GM19438 (cell line): ENCODE data around the gene DNPH1.

Experiments
- ATAC-seq: cut with Tn5 transposase; IDR thresholded peaks from one replicate; pipeline ENCODE4 v1.9.1; 2021; ENCODE audit warnings: low read depth; ENCODE audit not compliant: unreplicated experiment

DNPH1 gene, protein sequence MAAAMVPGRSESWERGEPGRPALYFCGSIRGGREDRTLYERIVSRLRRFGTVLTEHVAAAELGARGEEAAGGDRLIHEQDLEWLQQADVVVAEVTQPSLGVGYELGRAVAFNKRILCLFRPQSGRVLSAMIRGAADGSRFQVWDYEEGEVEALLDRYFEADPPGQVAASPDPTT

GRCh38 chr6:43228951-43229802 lies at the start of gene DNPH1:
Gene DNPH1, minus strand, starts transcription at chr6:43229481. Its CDS starts 25 bp downstream, at chr6:43229456.
- ATAC-seq: peak; percentile 70

DNA sequence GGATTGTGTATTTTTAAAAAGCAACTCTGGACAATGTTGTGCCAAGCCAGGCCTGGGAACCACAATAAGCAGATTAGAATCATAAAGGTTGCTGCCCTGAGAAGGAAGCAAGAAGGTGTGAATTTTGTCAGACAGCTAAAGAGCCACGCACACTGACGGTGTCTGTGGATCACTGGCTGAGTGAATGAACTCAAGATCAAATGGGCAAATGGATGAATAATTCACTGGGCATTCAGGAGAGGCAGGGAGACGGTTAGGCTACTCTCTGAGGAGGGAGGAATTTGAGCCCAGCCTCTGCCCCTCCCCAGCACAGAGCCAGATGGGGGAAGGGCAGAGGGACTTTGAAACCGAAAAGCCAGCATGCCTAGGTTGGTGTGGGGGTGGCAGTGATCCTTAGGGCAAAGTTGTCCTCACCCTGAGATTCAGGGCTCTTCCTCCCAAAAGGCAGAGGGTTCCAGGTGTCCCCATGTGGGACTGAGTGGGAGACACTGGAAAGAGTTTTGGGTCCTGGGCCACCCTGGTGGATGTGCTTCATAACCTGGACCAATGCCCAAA lies 49.3 kb upstream of the DNPH1 start:
- no peak for ATAC-seq

- ATAC-seq: no peak
These were observed 48.6 kb upstream of the DNPH1 start for GRCh38 chr6:43277643-43278523.

GRCh38 chr6:43277306-43277642 lies 48.0 kb upstream of the DNPH1 start:
- ATAC-seq: no peak

- no peak for ATAC-seq
These were observed 47.5 kb upstream of the DNPH1 start for GRCh38 chr6:43276577-43277305.

DNA sequence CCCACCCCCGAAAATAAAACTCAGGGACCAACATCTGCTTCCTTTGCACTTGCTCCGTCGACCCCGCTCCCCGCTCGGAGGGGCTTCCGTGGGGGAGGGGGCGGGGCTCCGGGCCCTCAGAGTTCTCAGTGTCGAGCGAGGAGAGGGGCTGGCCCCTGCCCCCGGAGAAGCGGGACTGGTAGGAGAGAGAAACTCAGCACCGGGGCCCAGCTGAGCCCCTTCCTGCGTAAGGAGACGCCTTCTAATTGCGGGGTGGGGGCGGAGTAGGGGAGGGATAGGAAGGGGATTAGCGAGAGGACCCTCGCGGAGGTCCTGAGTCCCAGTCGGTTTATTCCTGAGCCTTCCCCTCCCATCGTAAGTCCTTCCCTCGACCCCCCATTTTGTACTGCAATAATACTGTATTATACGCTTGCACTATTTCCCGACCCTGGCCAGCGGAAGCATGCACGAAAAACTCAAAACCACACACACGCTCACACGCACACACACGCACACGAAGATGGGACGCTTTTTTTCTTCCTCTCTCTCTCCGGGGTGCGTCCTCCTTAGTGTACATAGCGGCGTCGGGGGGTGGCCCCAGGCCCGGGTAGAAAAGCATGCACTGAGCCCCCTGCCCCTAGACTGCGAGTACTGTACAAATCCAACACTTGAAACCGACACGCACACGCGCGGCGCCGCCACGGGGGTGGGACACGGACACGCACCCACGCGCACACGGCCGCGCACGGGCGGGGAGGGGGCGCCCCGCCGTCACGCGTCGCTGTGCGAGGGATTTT lies 46.7 kb upstream of the DNPH1 start:
- no peak for ATAC-seq

DNA sequence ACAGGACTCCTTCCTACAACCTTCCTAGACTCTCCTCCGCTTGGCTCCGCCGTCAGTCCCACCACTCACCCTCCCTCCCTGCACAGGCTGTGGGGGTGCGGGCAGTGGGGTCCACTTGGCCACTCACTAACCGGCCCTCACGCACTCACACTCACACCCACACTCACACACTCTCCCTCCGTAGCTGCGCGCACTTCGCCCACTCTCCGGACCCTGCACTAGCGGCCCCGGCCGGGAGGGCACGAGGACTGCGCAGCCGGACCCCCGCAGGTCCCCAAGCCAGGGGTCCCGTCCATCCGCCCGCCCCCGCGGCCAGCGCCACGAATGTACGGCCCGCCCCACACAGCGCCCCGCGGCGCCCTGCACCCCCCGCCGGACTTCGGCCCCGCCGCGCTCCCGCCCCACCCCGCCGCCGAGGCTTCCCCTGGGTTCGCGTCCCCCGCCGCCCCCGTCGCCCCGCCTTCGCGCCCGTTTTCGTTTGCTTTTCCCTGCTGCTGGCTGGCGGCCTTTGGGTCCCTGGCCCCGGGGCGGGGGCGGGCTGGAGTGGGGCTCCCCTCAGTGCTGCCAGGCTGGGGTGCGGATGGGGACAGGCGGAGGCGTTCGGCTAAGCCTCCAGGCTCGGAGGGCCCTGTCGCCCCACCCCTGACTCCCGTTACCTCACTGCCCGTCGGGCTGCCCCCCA lies 45.8 kb upstream of the DNPH1 start:
- ATAC-seq: no peak

DNA sequence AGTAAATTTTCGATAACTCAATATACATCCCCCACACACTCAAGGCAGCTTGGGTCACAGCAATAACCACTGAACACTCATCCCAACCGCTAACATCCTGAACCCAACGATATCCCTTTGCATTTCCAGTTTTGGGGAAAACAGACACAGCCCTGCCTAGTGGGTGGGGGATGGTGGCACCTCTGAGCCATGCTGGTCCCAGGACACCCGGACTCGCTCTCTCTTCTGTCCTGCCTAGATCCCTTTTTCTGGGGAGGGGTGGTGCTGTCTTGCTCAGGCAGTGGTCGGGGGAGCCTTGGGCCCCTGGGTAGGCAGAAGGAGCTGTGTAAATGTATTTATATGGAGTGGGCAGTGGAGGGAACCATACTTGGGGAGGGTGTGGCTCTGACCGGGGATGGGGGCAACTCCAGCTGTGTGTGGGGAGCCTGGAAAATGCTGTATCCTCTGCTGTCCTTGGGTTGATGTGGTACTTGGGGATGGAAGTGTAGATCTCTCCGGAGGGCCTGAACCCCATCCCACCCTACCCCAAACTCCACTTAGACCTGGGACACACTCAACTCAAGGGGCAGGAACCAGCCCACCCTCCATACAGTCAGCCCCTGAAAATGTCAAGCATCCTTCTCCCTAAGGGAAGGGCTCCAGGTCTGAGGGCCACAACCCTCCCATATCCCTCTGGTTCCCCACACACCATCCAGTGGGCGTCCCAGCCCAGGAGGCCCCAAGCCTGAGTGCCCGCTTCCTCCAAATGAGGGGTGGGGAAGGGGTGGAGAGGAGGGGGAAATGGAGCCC lies 45.0 kb upstream of the DNPH1 start:
- no peak for ATAC-seq

GRCh38 chr6:43273707-43274106 lies 44.4 kb upstream of the DNPH1 start:
- no peak for ATAC-seq

DNA sequence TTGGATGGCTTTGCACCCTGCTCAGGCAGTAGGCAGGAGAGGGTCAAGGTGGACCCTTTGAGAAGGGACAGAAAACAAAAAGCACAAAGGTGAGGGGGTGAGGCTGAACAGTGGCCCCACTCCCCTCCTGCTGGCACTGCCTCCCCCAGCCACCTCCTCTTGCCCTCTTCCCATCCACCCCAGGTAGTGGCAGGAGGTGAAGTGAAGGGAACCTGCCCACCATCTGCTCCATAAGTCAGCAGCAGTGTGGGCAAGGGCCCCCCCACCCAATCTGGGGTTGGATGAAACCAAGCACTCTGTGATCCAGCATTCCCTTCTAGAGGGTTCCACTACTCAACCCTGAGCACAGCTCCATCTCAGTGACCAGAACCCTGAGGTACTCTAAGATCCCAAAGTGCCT lies 42.7 kb upstream of the DNPH1 start:
- no peak for ATAC-seq

- ATAC-seq: no peak
These were observed 42.0 kb upstream of the DNPH1 start for GRCh38 chr6:43271103-43271815.

DNA sequence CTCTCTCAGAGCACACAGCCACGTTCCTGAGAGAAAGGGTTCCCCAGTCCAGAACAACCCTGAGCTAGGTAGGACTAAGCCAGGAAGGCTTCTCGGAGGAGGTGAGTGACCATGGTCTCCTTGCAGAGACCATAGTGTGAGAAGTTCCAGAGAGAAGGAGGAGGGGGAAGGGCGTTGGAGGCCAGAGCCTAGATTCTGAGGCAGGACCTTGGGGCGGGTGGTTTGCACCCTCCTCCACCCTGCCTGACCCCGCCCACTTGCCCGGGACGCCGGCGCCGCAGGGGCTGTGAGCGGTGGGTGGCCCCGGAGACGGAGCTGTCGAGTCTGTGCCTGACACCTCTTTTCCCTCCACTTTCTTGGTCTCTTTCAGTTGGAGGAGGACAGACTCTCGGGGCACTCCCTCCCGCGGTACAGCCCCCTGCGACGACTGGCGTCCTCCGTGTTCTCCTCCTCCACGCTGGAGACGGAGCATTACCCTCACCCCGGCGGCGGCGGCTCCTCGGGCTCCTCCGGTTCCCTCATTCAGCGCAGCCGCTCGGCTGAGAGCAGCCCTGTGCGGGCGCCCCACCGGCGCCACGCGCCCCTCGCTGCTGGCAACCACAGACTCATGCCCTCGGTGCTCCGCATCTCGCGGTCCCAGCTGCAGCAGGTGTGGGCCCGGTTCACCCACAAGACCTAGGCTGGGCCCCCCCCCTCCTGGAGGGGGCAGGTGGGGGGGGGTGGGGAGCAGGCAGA lies 40.2 kb upstream of the DNPH1 start:
- no peak for ATAC-seq

- ATAC-seq: no peak
These were observed 39.5 kb upstream of the DNPH1 start for GRCh38 chr6:43268782-43269272.

DNA sequence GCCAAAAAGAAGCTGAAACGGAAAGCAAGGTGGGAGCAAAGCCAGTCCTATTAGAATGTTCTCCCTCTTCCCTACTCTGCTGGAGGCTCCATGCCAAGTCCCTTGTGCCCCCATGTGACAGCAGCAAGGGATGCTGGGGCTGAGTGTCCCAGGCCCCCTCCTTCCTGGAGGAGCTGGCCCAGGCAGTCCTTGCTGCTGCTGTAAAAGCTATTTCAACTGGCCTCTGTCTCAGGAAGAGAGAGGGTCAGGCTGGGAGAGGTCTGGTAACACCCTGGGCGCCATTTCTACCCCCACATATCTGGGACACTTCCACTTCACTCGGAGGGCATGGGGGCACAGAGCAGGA lies 39.0 kb upstream of the DNPH1 start:
- no peak for ATAC-seq

- no peak for ATAC-seq
These were observed 38.5 kb upstream of the DNPH1 start for GRCh38 chr6:43267619-43268354.

GRCh38 chr6:43265564-43265963 lies 36.3 kb upstream of the DNPH1 start:
- no peak for ATAC-seq
